NAMALWA (cell line): Measurements from ENCODE around the gene CCDC12.

Experiments used
- DNase-seq: peaks from one replicate; pipeline ENCODE4 v3.0.0-alpha.2; 2015; ENCODE audit warnings: low spot score

The CCDC12 gene

GRCh38 chr3:46955801-46956259 is 20.7 kb downstream of the CCDC12 start:
- no peak for DNase-seq

- no peak for DNase-seq
These were observed 21.4 kb downstream of the CCDC12 start for GRCh38 chr3:46955157-46955556.

GRCh38 chr3:46954178-46954577 is 22.4 kb downstream of the CCDC12 start:
- DNase-seq, result no peak

DNA sequence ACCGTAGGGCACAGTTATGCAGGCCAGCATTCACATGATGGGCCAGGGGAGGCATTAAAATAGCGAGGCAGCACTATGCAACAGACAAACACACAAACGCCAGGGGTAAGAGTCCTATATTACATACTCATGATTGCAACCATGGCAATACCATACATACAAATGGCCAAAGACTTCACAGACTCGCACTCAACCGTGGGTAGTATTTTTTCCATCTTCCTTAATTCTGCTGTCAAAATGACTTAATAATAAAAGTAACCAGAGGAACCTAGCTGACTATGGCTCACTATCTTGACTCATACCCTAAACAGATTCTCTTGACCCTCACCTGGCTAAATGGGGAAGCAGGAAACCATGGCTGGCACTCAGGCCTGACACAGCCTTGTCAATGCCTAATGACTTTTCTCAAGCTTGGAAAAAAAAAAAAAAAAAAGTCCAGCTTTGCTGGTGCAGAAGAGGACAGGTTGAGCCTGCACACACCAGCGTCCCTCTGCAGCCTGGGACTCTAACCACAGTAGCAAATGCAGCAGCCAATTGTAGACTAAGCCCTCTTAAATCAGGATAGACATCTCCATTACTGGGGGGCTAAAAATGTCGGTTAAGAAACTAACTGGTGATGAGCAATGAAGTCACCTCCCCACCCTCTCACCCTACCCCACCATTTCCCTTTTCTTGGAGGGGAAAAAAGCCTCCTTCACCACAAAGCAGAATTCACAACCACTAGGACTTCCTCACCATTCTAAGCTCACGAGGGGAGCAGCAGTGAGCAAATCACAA is 23.1 kb downstream of the CCDC12 start:
- peak; percentile 34 for DNase-seq

DNA sequence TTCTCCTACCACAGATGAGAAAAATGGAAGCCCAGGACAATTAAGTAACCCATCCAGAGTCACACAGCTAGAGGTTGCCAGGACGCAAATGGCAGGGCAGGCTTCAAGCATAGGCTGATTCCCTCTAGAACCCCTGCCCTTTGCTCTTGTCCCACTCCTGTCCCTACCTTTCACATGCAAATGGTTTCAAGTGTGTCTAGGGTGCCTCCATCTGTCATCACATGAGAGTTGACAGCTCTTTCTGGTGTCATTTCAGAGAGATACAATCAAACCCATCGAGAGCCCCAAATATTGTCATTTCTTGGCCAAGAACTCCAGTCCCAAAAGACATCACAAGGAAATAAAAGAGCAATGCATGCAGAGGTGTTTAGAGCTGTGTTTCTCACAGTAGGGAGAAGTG is 23.7 kb downstream of the CCDC12 start:
- DNase-seq, result no peak

- no peak for DNase-seq
These were observed 25.8 kb downstream of the CCDC12 start for GRCh38 chr3:46950650-46951241.

- DNase-seq, result no peak
These were observed 26.4 kb downstream of the CCDC12 start for GRCh38 chr3:46950177-46950576.

DNA sequence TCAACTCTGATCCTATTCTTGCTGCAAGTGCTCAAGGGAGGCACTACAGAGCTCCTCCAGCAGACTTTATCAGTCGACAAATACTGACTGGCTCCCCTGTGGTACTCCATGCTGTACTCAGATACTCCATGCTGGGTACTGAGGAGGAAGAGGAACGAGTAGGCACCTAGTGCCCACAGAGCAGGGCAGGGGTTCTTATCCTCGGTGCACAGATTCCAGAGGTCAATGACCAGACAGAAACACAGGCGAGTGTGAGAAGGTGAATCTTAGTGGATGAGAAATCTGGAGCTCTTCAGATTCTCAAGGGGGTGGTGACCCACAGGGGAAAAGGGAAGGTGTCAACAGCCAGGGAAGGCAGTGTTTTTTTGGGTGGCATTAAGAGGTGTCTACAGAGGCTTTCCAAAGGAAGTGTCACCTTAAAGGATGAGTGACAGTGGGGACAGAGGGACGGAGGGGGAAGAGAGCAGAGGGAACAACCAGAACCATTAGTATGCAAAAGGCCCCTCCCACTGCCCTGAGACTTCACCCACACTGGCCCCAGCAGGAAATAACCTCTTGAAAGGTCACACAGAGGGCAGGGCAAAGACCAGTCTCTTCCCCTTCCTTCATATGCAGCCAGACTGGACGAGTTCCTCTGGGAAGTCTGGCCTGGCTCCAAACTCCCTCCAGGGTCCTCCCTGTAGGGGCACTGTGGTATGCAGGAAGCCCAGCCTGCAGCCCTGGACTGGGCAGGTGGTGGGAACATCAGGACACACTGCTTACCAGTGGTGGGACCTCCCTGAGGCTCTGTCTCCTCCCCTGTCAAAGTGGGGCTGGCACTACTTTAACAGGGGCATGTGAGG is 27.5 kb downstream of the CCDC12 start:
- DNase-seq, result no peak

DNA sequence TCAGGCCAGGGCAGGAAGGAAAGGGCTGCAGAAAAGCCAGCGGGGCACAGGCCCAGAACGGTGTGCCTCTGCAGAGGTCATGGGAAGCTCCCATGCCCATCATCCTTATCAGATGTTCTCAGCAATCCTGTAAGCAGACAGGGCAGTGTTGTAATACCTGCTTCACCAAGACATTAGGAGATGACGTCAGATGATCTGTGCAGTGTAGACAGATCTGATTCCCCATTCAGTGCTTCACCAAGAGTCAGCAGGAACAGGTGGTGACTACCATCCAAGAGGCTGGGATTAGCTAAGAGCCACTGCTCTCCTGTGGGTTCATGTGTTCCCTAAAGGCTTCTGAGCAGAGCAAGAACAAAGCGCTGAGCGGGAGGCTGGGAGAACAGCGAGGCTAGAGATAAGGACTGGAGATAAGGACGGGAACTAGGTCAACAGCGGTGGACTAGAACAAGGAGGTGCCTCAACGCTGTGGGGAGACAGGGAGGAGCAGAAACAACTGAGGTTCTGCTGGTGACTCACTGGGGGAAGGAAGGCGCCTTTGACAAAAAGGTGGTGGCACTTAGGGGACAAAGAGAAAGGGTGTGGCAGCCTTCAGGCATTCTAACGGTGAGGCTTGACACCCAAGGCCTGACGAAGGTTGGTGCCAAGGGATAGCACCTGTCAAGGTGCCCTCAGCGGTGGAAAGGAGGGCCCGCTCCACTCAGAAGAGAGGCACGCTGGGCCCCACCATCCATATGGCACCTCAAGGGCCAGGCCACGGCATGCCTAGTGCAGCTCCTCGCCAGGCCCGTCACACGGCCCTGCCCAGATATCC is 28.4 kb downstream of the CCDC12 start:
- DNase-seq, result no peak

GRCh38 chr3:46947546-46947901 is 29.0 kb downstream of the CCDC12 start:
- DNase-seq, result no peak

GRCh38 chr3:46946856-46947545 is 29.5 kb downstream of the CCDC12 start:
- no peak for DNase-seq

DNA sequence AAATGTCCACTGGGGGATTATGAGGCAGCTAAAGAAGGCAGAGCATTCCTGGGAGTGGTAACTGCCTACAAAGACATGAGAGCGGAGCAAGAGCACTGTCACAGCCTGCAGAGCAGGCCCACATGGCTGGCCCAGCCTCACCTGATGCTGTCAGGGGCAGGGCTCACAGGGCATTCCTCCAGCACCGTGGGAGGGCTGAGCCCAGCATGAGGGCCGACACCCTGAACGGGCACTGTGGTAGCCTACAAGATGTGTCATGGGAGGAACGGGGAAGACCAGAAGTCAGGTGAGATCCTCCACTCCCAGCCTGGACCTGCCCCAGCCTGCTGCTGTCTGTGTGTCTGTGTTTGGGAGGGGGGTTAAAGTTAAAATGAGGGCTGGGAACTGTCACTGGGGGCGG is 30.1 kb downstream of the CCDC12 start:
- no peak for DNase-seq

DNA sequence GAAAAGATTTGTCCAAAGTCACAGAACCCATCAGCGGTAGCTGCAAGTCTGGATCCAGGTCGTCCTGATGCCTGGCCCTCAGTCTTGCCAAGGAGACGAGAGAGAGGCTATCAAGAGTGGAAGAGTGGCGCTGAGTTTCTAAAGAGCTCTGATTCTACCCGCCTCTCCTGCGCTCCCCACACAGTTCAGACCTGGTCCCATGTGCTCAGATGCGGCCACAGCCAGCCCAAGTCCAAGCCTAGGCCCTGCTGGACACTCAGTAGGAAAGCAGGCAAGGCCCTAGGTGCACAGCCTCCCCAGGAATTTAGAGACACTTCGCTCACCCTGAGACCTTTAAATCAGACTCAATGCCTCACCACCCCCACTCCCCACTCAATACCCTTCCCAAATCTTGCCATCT is 32.4 kb downstream of the CCDC12 start:
- no peak for DNase-seq

- DNase-seq, result no peak
These were observed 33.0 kb downstream of the CCDC12 start for GRCh38 chr3:46943237-46944187.

DNA sequence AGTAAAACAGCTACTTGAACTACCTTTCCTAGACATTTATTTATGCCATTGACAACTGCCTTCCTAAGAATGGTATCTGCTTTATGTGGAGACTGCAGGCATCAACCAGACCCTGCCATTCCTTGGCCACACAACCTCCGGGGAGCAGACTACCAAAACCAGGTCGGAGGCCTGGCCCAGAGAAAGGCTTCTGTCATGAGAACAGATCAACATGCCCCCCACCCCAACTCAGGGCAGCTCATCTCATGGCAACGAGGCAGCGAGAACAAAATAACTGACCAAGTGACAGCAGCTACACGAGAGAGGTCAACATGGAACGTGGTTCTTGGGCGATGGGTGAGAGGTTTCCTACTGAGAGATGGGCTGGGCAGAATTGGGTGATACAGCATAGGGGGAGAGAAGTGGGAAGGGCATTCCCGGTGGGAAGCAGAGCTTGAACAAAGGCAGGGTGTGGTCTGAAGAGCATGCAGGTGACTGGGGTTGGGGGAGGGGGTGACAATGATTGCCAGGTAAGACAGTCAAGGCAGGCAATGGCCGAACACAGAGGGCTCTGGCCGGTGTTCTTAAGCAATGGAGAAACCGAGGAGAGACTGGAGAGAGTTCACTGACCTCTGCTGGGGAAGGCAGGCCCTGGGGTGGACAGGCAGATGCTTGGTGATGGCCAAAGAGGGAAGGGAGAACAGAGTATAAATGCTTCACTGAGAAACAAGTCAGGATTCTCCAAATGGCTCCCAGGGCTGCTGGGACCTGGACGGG is 33.9 kb downstream of the CCDC12 start:
- DNase-seq, result no peak

DNA sequence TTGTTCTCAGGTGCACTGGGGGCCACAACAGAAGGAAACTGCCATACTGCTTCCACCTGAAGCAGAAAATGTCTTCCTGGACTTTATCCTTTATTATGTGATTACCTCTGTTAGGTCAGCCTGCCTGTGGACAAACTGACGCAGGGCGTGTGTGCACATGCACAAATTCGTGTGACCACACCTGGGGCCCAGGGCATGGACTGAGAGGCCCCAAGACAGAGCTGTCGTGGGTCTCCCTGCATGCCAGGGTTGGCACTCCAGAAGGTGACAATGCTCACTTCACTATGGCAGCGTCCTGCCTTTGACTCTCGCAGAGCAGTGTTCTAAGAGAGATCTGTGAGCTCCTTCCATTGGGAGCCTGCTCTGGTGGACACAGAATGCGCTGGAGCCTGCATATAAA is 34.5 kb downstream of the CCDC12 start:
- DNase-seq, result no peak

DNA sequence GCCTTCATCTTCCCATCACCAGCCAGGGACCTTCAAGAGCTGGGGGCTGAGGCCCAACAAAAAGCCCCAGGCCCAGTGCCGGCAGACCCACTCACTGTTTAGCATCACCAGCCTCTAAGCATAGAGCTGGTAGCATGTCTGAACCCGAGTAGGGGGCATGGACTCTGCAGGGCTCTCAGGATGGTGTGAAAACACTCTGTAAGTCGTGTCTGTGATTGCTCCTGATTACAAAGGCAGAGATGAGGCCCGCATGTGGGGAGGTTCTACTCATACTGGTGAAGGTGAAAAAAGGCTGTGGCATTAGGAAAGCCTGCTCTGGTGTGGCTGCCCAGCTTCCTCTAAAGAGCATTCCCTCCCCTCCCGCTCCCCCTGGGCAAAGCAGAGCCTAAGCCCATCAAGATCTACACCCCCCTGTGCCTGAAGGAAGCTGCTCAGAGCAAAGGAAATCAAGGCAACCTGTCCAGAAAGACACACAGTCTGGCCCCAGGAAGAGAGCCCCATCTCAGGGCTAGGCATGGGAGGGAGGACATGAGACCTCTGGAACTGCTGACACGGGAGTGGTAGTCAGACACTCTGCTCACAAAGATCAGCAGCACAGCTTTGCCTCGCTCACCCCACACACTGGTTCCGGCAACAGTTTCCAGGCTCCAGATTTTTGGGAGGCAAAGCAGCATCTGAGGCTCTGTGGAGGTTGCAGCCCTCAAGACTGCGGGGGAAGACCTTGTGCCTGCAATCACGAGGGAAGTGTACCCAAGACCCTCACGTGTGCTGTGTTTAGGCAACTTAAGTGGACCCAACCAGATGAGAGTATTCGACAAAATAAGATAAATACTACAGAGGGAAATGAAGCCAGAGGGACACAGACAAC is 36.7 kb downstream of the CCDC12 start:
- DNase-seq, result no peak

- DNase-seq, result no peak
These were observed 38.4 kb downstream of the CCDC12 start for GRCh38 chr3:46938118-46938517.
